Psoas muscle (tissue), 8 donors: ENCODE results near the gene CSTPP1. TPM values are rescaled to one million over a fixed set of nuclear protein-coding genes. Genes with fewer than 3 reads are reported as not detected.

ENCODE experiments used
- ATAC-seq, 4 donors: fragments of 200-7000 bp; cut with Tn5 transposase; one replicate each; pipeline ENCODE4 v1.9.1; 2020; ENCODE audit warnings: moderate library complexity in 3 of 4, mild to moderate bottlenecking in 2 of 4
- DNase-seq, 2 donors: peaks; one replicate each; pipeline ENCODE4 v3.0.0-alpha.2; 2020
- H3K27ac ChIP-seq: fragments of 200-600 bp; one replicate; pipeline ENCODE4 v1.8.0; 2022
- H3K27me3 ChIP-seq, 3 donors: fragments of 200-600 bp in 1 of 3; one replicate each; pipeline versions ENCODE4 v1.6.1 to v1.8.0; 2013 to 2022; ENCODE audit warnings: low read length in 2 of 3, mild to moderate bottlenecking in 2 of 3, moderate library complexity in 1 of 3; ENCODE audit not compliant: insufficient read depth in 3 of 3
- H3K36me3 ChIP-seq, 2 donors: fragments of 200-600 bp in 1 of 2; one replicate each; pipeline versions ENCODE4 v1.6.1 to v1.8.0; 2013 to 2022; ENCODE audit warnings: low read depth in 1 of 2, mild to moderate bottlenecking in 1 of 2, moderate library complexity in 1 of 2; ENCODE audit not compliant: insufficient read depth in 1 of 2
- H3K4me1 ChIP-seq: fragments of 200-600 bp; one replicate; pipeline ENCODE4 v1.8.0; 2022
- H3K4me3 ChIP-seq: fragments of 200-600 bp; one replicate; pipeline ENCODE4 v1.8.0; 2022; ENCODE audit warnings: mild to moderate bottlenecking
- H3K9me3 ChIP-seq: fragments of 200-600 bp; one replicate; pipeline ENCODE4 v1.8.0; 2022
- CTCF ChIP-seq: fragments of 200-600 bp; IDR thresholded peaks from one replicate; pipeline ENCODE4 v1.8.0; 2022; ENCODE audit warnings: antibody characterized with exemption
- WGBS, 3 donors: extraction: QIAGEN DNeasy Blood & Tissue Kit; methylation state at CpG; one replicate each; pipeline versions ENCODE4 v1.1.6 to v1.1.7; 2013; 5-methylcytosine and 5-hydroxymethylcytosine counted together
- intact Hi-C, 2 donors: fragments of 100-400 bp; cut with DNase I; formaldehyde crosslinking; loops; one replicate each; pipeline versions ENCODE4 v1.11.0 to v1.14.2; 2022
- polyA plus RNA-seq, 3 donors: library from polyadenylated mRNA; stranded (reverse); fragments of 200-250 nt; gene quantifications; one replicate each; pipeline ENCODE4 v1.2.3, GENCODE V29; 2013
- total RNA-seq, 4 donors: library from RNA; stranded (reverse); fragmentation: NEBNext Ultra II Directional in 2 of 4; extraction: Animal tissue kit (Norgen Biotek cat#: 25700) in 2 of 4; gene quantifications; one replicate each; pipeline versions ENCODE4 v1.2.1 to v1.2.4, GENCODE V29; 2021 to 2023
- donor health status: healthy with polysubstance abuse.
- donor health status: DM: no; HTN: no; CAD: no; lungs with moderate emphysema.
- donor health status: Bipolar disorder and iron deficiency.
- donor health status: healthy.
- donor health status: DM: yes; HTN: yes; CAD: no.
- donor health status: DM: no; HTN: no; CAD: no.
- donor health status: DM: no; HTN: no; CAD: no.
- donor health status: DM: yes; HTN: yes; CAD: no.

CSTPP1 gene
- total and polyA plus RNA-seq, 7 donors: 5.1 to 10.0 (median 6.9) TPM

- Histone ChIP-seq H3K27ac (peak overlapping the region; percentile 77), H3K4me1 (peaks cover 19% of the 10 kb centered on the region), H3K9me3 (no peaks in the 10 kb centered on the region), H3K4me3 (no peak overlapping the region), H3K27me3 (no peaks in the 10 kb centered on the region), H3K36me3 (no peaks in the 10 kb centered on the region)
- DNase-seq: peak; percentile 71 to 86
- TF ChIP-seq CTCF: no peak
- intact Hi-C loops: loop anchor here in 1 of 2 donors (5.0 kb wide), 2 partner anchors 87 to 148 kb away; partner anchors contain the start of gene LRP4
- peak; percentile 99 to 100 (median 100) for ATAC-seq
Measured at GRCh38 chr11:47004595-47005033, 68.1 kb downstream of the CSTPP1 start.

GRCh38 chr11:47005441-47005840, 68.9 kb downstream of the CSTPP1 start:
- TF ChIP-seq CTCF: no peak
- intact Hi-C loops: no loop called here
- H3K4me1 ChIP-seq: peaks cover 19% of the 10 kb centered on the region
- H3K4me3 ChIP-seq: no peak overlapping the region
- no peaks in the 10 kb centered on the region for H3K9me3 ChIP-seq
- peak overlapping the region; percentile 77 for H3K27ac ChIP-seq
- no peak for DNase-seq
- H3K36me3 ChIP-seq: no peaks in the 10 kb centered on the region
- ATAC-seq: no peak
- H3K27me3 ChIP-seq: no peaks in the 10 kb centered on the region

DNA sequence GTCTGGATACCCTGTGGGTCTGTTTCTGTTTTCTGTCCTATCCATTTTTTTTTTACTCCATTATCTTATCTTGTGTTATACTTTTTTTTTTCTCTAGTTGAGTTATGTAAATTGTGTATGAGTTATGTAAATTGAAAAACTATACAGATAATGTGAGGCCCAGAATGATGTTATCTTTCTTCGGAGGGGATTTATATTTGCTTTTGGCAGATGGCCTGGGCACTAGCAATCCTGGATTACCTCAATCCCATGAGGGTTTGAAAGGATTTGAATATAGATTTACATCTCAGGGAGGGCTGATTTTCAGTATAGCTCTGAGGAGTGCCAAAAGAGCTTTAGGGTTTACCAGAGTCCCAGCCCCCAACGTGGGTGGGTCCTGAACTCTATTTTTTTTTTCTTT, 71.0 kb downstream of the CSTPP1 start:
- no peak for TF ChIP-seq CTCF
- Histone ChIP-seq H3K4me1 (peaks cover 19% of the 10 kb centered on the region), H3K36me3 (no peaks in the 10 kb centered on the region), H3K27me3 (no peaks in the 10 kb centered on the region), H3K27ac (no peak overlapping the region), H3K9me3 (no peaks in the 10 kb centered on the region), H3K4me3 (no peak overlapping the region)
- DNase-seq (no peak), ATAC-seq (no peak)
- WGBS, 3 donors: 52 to 70% (median 60%) methylated on average over 2 of the region's 2 CpGs
- intact Hi-C loops: no loop called here

DNA sequence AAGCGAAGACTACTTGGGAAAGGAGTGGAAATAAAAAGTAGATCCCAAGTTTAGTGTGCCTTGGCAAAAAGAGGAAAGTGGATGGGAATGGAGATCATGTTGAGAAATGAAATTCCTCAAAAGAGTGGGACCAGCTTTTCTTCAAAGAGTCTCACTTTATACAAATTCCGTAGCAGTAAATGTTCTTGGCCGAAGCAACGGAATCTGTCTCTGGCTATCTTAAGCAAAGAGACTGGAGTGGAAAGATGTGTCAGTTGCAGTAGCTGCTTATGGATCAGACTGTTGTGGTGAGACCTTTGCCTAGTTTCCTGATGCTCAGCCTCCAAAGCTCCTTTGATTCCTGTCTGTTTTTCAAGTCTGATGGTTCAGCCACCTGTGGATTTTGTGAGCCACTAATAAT, 73.6 kb downstream of the CSTPP1 start:
- Histone ChIP-seq H3K4me1 (peaks cover 7% of the 10 kb centered on the region), H3K36me3 (no peaks in the 10 kb centered on the region), H3K4me3 (no peak overlapping the region), H3K9me3 (no peaks in the 10 kb centered on the region), H3K27ac (no peak overlapping the region), H3K27me3 (no peaks in the 10 kb centered on the region)
- intact Hi-C loops: no loop called here
- WGBS, 3 donors: 89 to 96% (median 93%) methylated on average over 4 of the region's 4 CpGs
- DNase-seq (no peak), ATAC-seq (no peak)
- TF ChIP-seq CTCF: no peak

GRCh38 chr11:47014097-47014496, 77.5 kb downstream of the CSTPP1 start:
- WGBS, 3 donors: 95 to 100% (median 97%) methylated on average over 3 of the region's 3 CpGs
- Histone ChIP-seq H3K4me1 (no peaks in the 10 kb centered on the region), H3K9me3 (no peaks in the 10 kb centered on the region), H3K36me3 (no peaks in the 10 kb centered on the region), H3K4me3 (no peak overlapping the region), H3K27ac (no peak overlapping the region), H3K27me3 (no peaks in the 10 kb centered on the region)
- DNase-seq: no peak
- no peak for ATAC-seq
- intact Hi-C loops: no loop called here
- TF ChIP-seq CTCF: no peak
